ENCODE data around the gene KRTAP10-12. TPM values are rescaled to one million over a fixed set of nuclear protein-coding genes. Genes with fewer than 3 reads are reported as not detected.

Gene KRTAP10-12
- total RNA-seq, 1 experiment from 2014 or later, result not detected

DNA sequence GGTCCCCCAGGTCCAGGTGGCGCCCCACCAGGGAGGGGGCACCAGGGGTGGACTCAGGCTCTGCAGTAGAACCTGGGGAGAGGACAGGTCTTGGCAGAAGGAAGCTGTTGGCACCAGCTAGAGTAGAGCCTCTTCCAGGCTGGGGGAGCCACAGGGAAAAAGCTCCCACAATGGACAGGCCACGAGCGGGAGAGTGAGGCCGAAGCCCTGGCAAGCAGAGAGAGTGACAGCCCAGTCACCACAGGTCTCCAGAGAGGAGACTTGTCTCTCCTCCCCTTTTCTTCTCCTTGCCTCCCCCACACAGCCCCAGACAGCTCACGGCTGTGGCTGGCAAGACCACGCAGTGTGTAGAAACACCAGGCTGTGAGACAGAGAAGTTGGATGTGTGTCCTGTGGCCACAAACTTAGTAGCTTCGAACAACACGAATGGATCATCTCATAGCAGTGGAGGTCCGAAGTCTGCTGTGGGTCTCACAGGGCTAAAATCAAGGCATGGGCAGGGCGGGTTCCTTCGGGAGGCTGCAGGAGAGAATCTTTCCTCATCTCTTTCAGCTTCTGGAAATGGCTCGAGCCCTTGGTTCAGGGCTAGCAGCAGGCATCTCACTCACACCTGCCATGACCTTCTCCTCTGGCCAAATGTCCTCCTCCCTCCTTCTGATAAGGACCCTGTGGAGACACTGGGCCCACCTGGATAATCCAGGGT lies 45.8 kb upstream of the KRTAP10-12 start:
- in situ Hi-C loops (cut with HindIII; ENCODE audit: low pct_unique_long_range_greater_than_20kb, low sequenced_read_pairs), result no loop called here
- ChIA-PET POLR2A (no interaction called here), CTCF (no interaction called here)
- Histone ChIP-seq H3K27me3 (ENCODE audit: control insufficient read depth, insufficient read depth, low read length) (no peaks in the 10 kb centered on the region), H3K36me3 (ENCODE audit: control insufficient read depth, insufficient read depth, low read length) (no peaks in the 10 kb centered on the region), H3K27ac (ENCODE audit: low read length) (no peak overlapping the region), H3K4me1 (ENCODE audit: control insufficient read depth, insufficient read depth, low read length) (no peaks in the 10 kb centered on the region), H3K9me3 (ENCODE audit: control insufficient read depth, insufficient read depth, low read depth, low read length) (no peaks in the 10 kb centered on the region), H3K4me3 (ENCODE audit: low read depth in 2 of 2, low read length in 2 of 2) (no peak overlapping the region)
- TF ChIP-seq TCF7L2 (IDR thresholded peaks at IDR 0.05; ENCODE audit: low read depth, low read length) (no peak), SIN3A (IDR thresholded peaks at IDR 0.05; ENCODE audit: borderline replicate concordance, insufficient read depth, low read depth, low read length) (no peak), POLR2AphosphoS5 (IDR thresholded peaks at IDR 0.05; ENCODE audit: low read depth, low read length) (no peak)
- TF ChIP-seq, protein P1, sequence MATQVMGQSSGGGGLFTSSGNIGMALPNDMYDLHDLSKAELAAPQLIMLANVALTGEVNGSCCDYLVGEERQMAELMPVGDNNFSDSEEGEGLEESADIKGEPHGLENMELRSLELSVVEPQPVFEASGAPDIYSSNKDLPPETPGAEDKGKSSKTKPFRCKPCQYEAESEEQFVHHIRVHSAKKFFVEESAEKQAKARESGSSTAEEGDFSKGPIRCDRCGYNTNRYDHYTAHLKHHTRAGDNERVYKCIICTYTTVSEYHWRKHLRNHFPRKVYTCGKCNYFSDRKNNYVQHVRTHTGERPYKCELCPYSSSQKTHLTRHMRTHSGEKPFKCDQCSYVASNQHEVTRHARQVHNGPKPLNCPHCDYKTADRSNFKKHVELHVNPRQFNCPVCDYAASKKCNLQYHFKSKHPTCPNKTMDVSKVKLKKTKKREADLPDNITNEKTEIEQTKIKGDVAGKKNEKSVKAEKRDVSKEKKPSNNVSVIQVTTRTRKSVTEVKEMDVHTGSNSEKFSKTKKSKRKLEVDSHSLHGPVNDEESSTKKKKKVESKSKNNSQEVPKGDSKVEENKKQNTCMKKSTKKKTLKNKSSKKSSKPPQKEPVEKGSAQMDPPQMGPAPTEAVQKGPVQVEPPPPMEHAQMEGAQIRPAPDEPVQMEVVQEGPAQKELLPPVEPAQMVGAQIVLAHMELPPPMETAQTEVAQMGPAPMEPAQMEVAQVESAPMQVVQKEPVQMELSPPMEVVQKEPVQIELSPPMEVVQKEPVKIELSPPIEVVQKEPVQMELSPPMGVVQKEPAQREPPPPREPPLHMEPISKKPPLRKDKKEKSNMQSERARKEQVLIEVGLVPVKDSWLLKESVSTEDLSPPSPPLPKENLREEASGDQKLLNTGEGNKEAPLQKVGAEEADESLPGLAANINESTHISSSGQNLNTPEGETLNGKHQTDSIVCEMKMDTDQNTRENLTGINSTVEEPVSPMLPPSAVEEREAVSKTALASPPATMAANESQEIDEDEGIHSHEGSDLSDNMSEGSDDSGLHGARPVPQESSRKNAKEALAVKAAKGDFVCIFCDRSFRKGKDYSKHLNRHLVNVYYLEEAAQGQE (IDR thresholded peaks at IDR 0.05; ENCODE audit: insufficient read depth in 1 of 2, low read depth in 2 of 2, low read length in 1 of 2), result no peak
- TF ChIP-seq, protein P2, sequence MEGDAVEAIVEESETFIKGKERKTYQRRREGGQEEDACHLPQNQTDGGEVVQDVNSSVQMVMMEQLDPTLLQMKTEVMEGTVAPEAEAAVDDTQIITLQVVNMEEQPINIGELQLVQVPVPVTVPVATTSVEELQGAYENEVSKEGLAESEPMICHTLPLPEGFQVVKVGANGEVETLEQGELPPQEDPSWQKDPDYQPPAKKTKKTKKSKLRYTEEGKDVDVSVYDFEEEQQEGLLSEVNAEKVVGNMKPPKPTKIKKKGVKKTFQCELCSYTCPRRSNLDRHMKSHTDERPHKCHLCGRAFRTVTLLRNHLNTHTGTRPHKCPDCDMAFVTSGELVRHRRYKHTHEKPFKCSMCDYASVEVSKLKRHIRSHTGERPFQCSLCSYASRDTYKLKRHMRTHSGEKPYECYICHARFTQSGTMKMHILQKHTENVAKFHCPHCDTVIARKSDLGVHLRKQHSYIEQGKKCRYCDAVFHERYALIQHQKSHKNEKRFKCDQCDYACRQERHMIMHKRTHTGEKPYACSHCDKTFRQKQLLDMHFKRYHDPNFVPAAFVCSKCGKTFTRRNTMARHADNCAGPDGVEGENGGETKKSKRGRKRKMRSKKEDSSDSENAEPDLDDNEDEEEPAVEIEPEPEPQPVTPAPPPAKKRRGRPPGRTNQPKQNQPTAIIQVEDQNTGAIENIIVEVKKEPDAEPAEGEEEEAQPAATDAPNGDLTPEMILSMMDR (IDR thresholded peaks at IDR 0.05), result no peak
- DNase-seq (ENCODE audit: low read depth, low spot score), result no peak
- no TSS peak for BruUV-seq (replicated peaks)
- ATAC-seq, result no peak
- intact Hi-C loops (cut with micrococcal nuclease; ENCODE audit: unreplicated experiment), result no loop called here

DNA sequence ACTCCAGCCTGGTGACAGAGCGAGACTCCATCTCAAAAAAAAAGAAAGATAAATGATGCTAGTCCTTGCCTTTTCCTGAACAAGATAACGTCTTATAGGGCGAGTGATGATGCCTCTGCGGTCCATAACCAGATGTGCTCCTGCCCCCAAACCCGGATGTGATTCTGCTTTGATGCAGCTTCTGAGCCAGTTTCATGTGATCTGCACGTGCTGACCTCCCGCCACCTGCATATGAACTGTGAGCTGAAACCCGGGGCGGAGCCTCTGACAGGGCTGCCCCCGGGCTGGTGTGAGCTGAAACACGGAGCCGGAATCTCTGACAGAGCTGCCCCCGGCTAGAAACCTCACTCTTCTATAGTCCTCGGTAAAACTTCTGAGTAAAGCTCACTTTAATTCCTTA lies 43.8 kb upstream of the KRTAP10-12 start:
- no peaks in the 10 kb centered on the region for H3K27me3 ChIP-seq (ENCODE audit: control insufficient read depth, insufficient read depth, low read length)
- DNase-seq (ENCODE audit: low read depth, low spot score) (no peak), ATAC-seq (no peak)
- in situ Hi-C loops (cut with HindIII; ENCODE audit: low pct_unique_long_range_greater_than_20kb, low sequenced_read_pairs), result no loop called here
- no peaks in the 10 kb centered on the region for H3K36me3 ChIP-seq (ENCODE audit: control insufficient read depth, insufficient read depth, low read length)
- TF ChIP-seq, protein P1 (IDR thresholded peaks at IDR 0.05; ENCODE audit: insufficient read depth in 1 of 2, low read depth in 2 of 2, low read length in 1 of 2), result no peak
- TF ChIP-seq, protein P2 (IDR thresholded peaks at IDR 0.05), result no peak
- TF ChIP-seq SIN3A (IDR thresholded peaks at IDR 0.05; ENCODE audit: borderline replicate concordance, insufficient read depth, low read depth, low read length), result no peak
- TF ChIP-seq POLR2AphosphoS5 (IDR thresholded peaks at IDR 0.05; ENCODE audit: low read depth, low read length), result no peak
- TF ChIP-seq TCF7L2 (IDR thresholded peaks at IDR 0.05; ENCODE audit: low read depth, low read length), result no peak
- CTCF ChIA-PET, result no interaction called here
- intact Hi-C loops (cut with micrococcal nuclease; ENCODE audit: unreplicated experiment), result no loop called here
- H3K4me3 ChIP-seq (ENCODE audit: low read depth in 2 of 2, low read length in 2 of 2), result no peak overlapping the region
- no peaks in the 10 kb centered on the region for H3K4me1 ChIP-seq (ENCODE audit: control insufficient read depth, insufficient read depth, low read length)
- BruUV-seq (replicated peaks), result no TSS peak
- POLR2A ChIA-PET, result no interaction called here
- H3K9me3 ChIP-seq (ENCODE audit: control insufficient read depth, insufficient read depth, low read depth, low read length), result no peaks in the 10 kb centered on the region
- no peak overlapping the region for H3K27ac ChIP-seq (ENCODE audit: low read length)

All from Panc1 (cell line).